HepG2 (cell line): ENCODE data around the gene ABCC1. TPM values are rescaled to one million over a fixed set of nuclear protein-coding genes. Genes with fewer than 3 reads are reported as not detected.

ENCODE experiments used
- ATF3 ChIP-seq: sonication (generic); formaldehyde crosslinking; IDR thresholded peaks from 2 replicates; pipeline ENCODE4 v1.4.0; 2020; ENCODE audit warnings: missing genetic modification reagents
- HMGXB4 ChIP-seq, 2 experiments: sonication (generic) in 1 of 2; formaldehyde crosslinking in 1 of 2; IDR thresholded peaks; 2 replicates each; pipeline versions ENCODE4 v1.4.0 to v1.6.1; 2018 to 2020; ENCODE audit warnings: missing genetic modification reagents in 2 of 2, borderline replicate concordance in 1 of 2, low read depth in 1 of 2, mild to moderate bottlenecking in 1 of 2, missing biosample characterization in 1 of 2
- HNF4A ChIP-seq: sonication (generic); formaldehyde crosslinking; IDR thresholded peaks from 2 replicates; pipeline ENCODE4 v1.4.0; 2020; ENCODE audit warnings: missing genetic modification reagents
- IKZF1 ChIP-seq: fragments of 450-650 bp; IDR thresholded peaks from 2 replicates; pipeline ENCODE4 v1.7.1; 2016
- JDP2 ChIP-seq: sonication (generic); formaldehyde crosslinking; IDR thresholded peaks from 2 replicates; pipeline ENCODE4 v1.8.1; 2022; ENCODE audit warnings: missing genetic modification reagents, borderline replicate concordance
- JUN ChIP-seq: sonication (generic); formaldehyde crosslinking; IDR thresholded peaks from 2 replicates; pipeline ENCODE4 v1.4.0; 2020; ENCODE audit warnings: mild to moderate bottlenecking, missing genetic modification reagents
- KDM2A ChIP-seq: sonication (generic); formaldehyde crosslinking; IDR thresholded peaks from 2 replicates; pipeline ENCODE4 v1.4.0; 2020; ENCODE audit warnings: low read depth, missing genetic modification reagents, borderline replicate concordance
- MAZ ChIP-seq, 2 experiments: sonication (generic) in 1 of 2; formaldehyde crosslinking in 1 of 2; IDR thresholded peaks; 2 replicates each; pipeline versions ENCODE4 v1.5.0 to v1.6.1; 2012 to 2020; ENCODE audit warnings: low read depth in 2 of 2, mild to moderate bottlenecking in 2 of 2, borderline replicate concordance in 1 of 2, improper control_type of control experiment in 1 of 2, low read length in 1 of 2, missing genetic modification reagents in 1 of 2, moderate library complexity in 1 of 2
- MIER3 ChIP-seq: IDR thresholded peaks from 2 replicates; pipeline ENCODE4 v1.6.1; 2016; ENCODE audit warnings: missing compliant biosample characterization, borderline replicate concordance
- MTF1 ChIP-seq: sonication (generic); formaldehyde crosslinking; IDR thresholded peaks from 2 replicates; pipeline ENCODE4 v1.5.0; 2020; ENCODE audit warnings: missing genetic modification reagents
- PBX3 ChIP-seq: sonication (generic); formaldehyde crosslinking; IDR thresholded peaks from 2 replicates; pipeline ENCODE4 v1.8.1; 2023; ENCODE audit warnings: missing genetic modification reagents, inconsistent platforms, borderline replicate concordance
- PHF21A ChIP-seq: sonication (generic); formaldehyde crosslinking; IDR thresholded peaks from 2 replicates; pipeline ENCODE4 v1.5.0; 2020; ENCODE audit warnings: mild to moderate bottlenecking, missing genetic modification reagents
- POGZ ChIP-seq: sonication (generic); formaldehyde crosslinking; IDR thresholded peaks from 2 replicates; pipeline ENCODE4 v1.4.0; 2020; ENCODE audit warnings: mild to moderate bottlenecking, missing genetic modification reagents
- POLR2G ChIP-seq: fragments of 200-400 bp; formaldehyde crosslinking; IDR thresholded peaks from 2 replicates; pipeline ENCODE4 v1.6.1; 2018; ENCODE audit warnings: mild to moderate bottlenecking, low read depth, low read length, moderate library complexity
- RAD51 ChIP-seq: fragments of 450-650 bp; IDR thresholded peaks from 2 replicates; pipeline ENCODE4 v1.6.1; 2016; ENCODE audit warnings: borderline replicate concordance
- RBM39 ChIP-seq: fragments of 200-400 bp; formaldehyde crosslinking; IDR thresholded peaks from one replicate; pipeline ENCODE4 v1.6.1; 2018; ENCODE audit warnings: antibody characterized with exemption, mild to moderate bottlenecking, low read depth, low read length; ENCODE audit not compliant: poor library complexity, severe bottlenecking
- RFXAP ChIP-seq: sonication (generic); formaldehyde crosslinking; IDR thresholded peaks from 2 replicates; pipeline ENCODE4 v1.4.0; 2020; ENCODE audit warnings: missing genetic modification reagents, borderline replicate concordance
- SOX6 ChIP-seq, 2 experiments: fragments of 450-650 bp in 1 of 2; sonication (generic) in 1 of 2; formaldehyde crosslinking in 1 of 2; IDR thresholded peaks; 2 replicates each; pipeline versions ENCODE4 v1.4.0 to v1.6.1; 2017 to 2020; ENCODE audit warnings: antibody characterized with exemption in 1 of 2, mild to moderate bottlenecking in 1 of 2, missing genetic modification reagents in 1 of 2
- TGIF2 ChIP-seq: IDR thresholded peaks from 2 replicates; pipeline ENCODE4 v1.6.1; 2016; ENCODE audit warnings: control low read depth, missing compliant biosample characterization
- ZBTB42 ChIP-seq: sonication (generic); formaldehyde crosslinking; IDR thresholded peaks from 2 replicates; pipeline ENCODE4 v1.5.0; 2020; ENCODE audit warnings: mild to moderate bottlenecking, missing genetic modification reagents
- ZFP1 ChIP-seq: IDR thresholded peaks from 2 replicates; pipeline ENCODE4 v1.6.1; 2016
- ZMYM4 ChIP-seq: sonication (generic); formaldehyde crosslinking; IDR thresholded peaks from 2 replicates; pipeline ENCODE4 v1.8.1; 2023; ENCODE audit warnings: mild to moderate bottlenecking, missing genetic modification reagents
- ZNF143 ChIP-seq: sonication (generic); formaldehyde crosslinking; IDR thresholded peaks from 2 replicates; pipeline ENCODE4 v1.4.0; 2020; ENCODE audit warnings: missing genetic modification reagents
- ZNF33B ChIP-seq: sonication (generic); formaldehyde crosslinking; IDR thresholded peaks from 2 replicates; pipeline ENCODE4 v1.5.1; 2020; ENCODE audit warnings: mild to moderate bottlenecking, missing genetic modification reagents
- ZNF383 ChIP-seq: sonication (generic); formaldehyde crosslinking; IDR thresholded peaks from 2 replicates; pipeline ENCODE4 v1.4.0; 2020; ENCODE audit warnings: missing genetic modification reagents, mild to moderate bottlenecking, borderline replicate concordance
- ZNF557 ChIP-seq: sonication (generic); formaldehyde crosslinking; IDR thresholded peaks from 2 replicates; pipeline ENCODE4 v1.4.0; 2020; ENCODE audit warnings: missing genetic modification reagents
- polyA plus RNA-seq, 8 experiments: library from polyadenylated mRNA; depleted of rRNA in 3 of 8; stranded (reverse) in 7 of 8; unstranded in 1 of 8; fragments of >200 nt; fragmentation: Illumina TruSeq in 4 of 8; extraction: Trizol in 4 of 8; gene quantifications; 2 replicates each; pipeline versions ENCODE4 v1.2.1 to v1.2.3, GENCODE V29; 2011 to 2016; ENCODE audit warnings: low read depth in 4 of 8, missing spikeins in 1 of 8, mixed read lengths in 1 of 8; ENCODE audit not compliant: insufficient read depth in 1 of 8
- total RNA-seq, 5 experiments: library from RNA; depleted of rRNA; stranded (reverse); fragments of >200 nt; fragmentation: Illumina TruSeq; extraction: Trizol; gene quantifications; 2 replicates each; pipeline ENCODE4 v1.2.3, GENCODE V29; 2016; ENCODE audit warnings: low read depth in 1 of 5

The ABCC1 gene
- total and polyA plus RNA-seq, 2 of the 13 experiments (the other 11 are each of a cell fraction or from before 2014, with no cell fraction given): 13.0 to 30.6 TPM

GRCh38 chr16:15907863-15908478, 41.4 kb upstream of the ABCC1 start (continued):
- TF ChIP-seq MAZ (IDR thresholded peaks at IDR 0.05; ENCODE audit: borderline replicate concordance, low read depth, low read length): no peak
- TF ChIP-seq MAZ (CRISPR knock-in tag; IDR thresholded peaks at IDR 0.05; ENCODE audit: low read depth): no peak
- TF ChIP-seq ZBTB42 (CRISPR knock-in tag): no peak
- TF ChIP-seq RAD51: peak; percentile 91
- TF ChIP-seq ZNF383 (CRISPR knock-in tag): no peak
- TF ChIP-seq ZNF143 (CRISPR knock-in tag): no peak
- TF ChIP-seq SOX6 (IDR thresholded peaks at IDR 0.05): no peak
- TF ChIP-seq SOX6 (CRISPR knock-in tag; IDR thresholded peaks at IDR 0.05): peak; percentile 43; the same call in 1 of the 2 replicates
- no peak for TF ChIP-seq HMGXB4 (CRISPR knock-in tag; IDR thresholded peaks at IDR 0.05; ENCODE audit: borderline replicate concordance in 1 of 2, low read depth in 1 of 2)
- TF ChIP-seq ZFP1 (CRISPR knock-in tag): no peak
- TF ChIP-seq POLR2G: no peak
- TF ChIP-seq ZMYM4 (CRISPR knock-in tag): peak; percentile 78
- TF ChIP-seq RFXAP: peak; percentile 100
- peak; percentile 24; the same call in 1 of the 2 replicates for TF ChIP-seq HNF4A
- no peak for TF ChIP-seq JDP2 (CRISPR knock-in tag)
- no peak for TF ChIP-seq ZNF557
- no peak for TF ChIP-seq JUN (CRISPR knock-in tag)
- TF ChIP-seq PBX3 (CRISPR knock-in tag): no peak
- peak; percentile 16; the same call in 1 of the 2 replicates for TF ChIP-seq PHF21A (CRISPR knock-in tag)
- TF ChIP-seq KDM2A: no peak
- TF ChIP-seq MTF1 (CRISPR knock-in tag): no peak
- TF ChIP-seq ZNF33B (CRISPR knock-in tag): no peak
- no peak for TF ChIP-seq RBM39
- peak; percentile 50; the same call in 1 of the 2 replicates for TF ChIP-seq POGZ (CRISPR knock-in tag)
- peak; percentile 72; the same call in 1 of the 2 replicates for TF ChIP-seq TGIF2
- TF ChIP-seq MIER3: no peak
- no peak for TF ChIP-seq IKZF1
- no peak for TF ChIP-seq ATF3 (CRISPR knock-in tag)
